HCT116 (cell line): ENCODE results near the gene CACNA1S. TPM values are rescaled to one million over a fixed set of nuclear protein-coding genes. Genes with fewer than 3 reads are reported as not detected.

Experiments
- ATAC-seq: fragments of 200-7000 bp; cut with Tn5 transposase; 2 replicates; pipeline ENCODE4 v1.9.1; 2020; ENCODE audit warnings: mild to moderate bottlenecking, moderate library complexity
- BruUV-seq: library from RNA; stranded (reverse); fragments of 400-500 nt; replicated peaks from 2 replicates; lab custom pipeline; 2021; lab: Mats Ljungman, UMichigan
- CTCF ChIA-PET: fragments of 300-600 bp; sonication (Branson Sonifier 250); formaldehyde crosslinking; loops from one replicate; lab custom pipeline; 2021; ENCODE audit warnings: antibody characterized with exemption; lab: Charles Lee
- POLR2A ChIA-PET: fragments of 300-600, 350-600 bp; sonication (Branson Sonifier 250); formaldehyde crosslinking; loops from one replicate; lab custom pipeline; 2021; ENCODE audit warnings: antibody characterized with exemption; lab: Charles Lee
- RAD21 ChIA-PET, 2 experiments: fragments of 300-600 bp; sonication (Branson Sonifier 250); formaldehyde crosslinking; loops; one replicate each; lab custom pipeline; 2023; ENCODE audit warnings: low total read pairs in 2 of 2; ENCODE audit not compliant: uncharacterized antibody in 2 of 2, unreplicated experiment in 2 of 2, low non-redundant PET in 1 of 2; lab: Charles Lee
- DNase-seq: peaks from one replicate; pipeline ENCODE4 v3.0.0-alpha.2; 2010; ENCODE audit warnings: low read depth, low spot score
- H2AFZ ChIP-seq: fragments of 200-600 bp; shearing (Covaris generic), sonication (generic); 2 replicates; pipeline ENCODE4 v1.6.1; 2017; ENCODE audit warnings: low read depth, mixed run types, mixed read lengths, antibody characterized with exemption, low read length; ENCODE audit not compliant: poor library complexity, severe bottlenecking
- H3K27ac ChIP-seq: 2 replicates; pipeline ENCODE4 v1.5.1; 2012; ENCODE audit warnings: low read depth, low read length
- H3K27me3 ChIP-seq: fragments of 200-600 bp; sonication (generic); 2 replicates; pipeline ENCODE4 v1.6.1; 2016; ENCODE audit warnings: mixed run types, low read length, mixed read lengths; ENCODE audit not compliant: insufficient read depth
- H3K36me3 ChIP-seq, 2 experiments: fragments of 200-500 bp in 1 of 2; fragments of 200-600 bp in 1 of 2; sonication (Bioruptor generic) in 1 of 2; sonication (generic) in 1 of 2; 2 replicates each; pipeline versions ENCODE4 v1.5.1 to v1.6.1; 2014 to 2016; ENCODE audit warnings: low read length in 2 of 2, inconsistent platforms in 1 of 2, mixed read lengths in 1 of 2, mixed run types in 1 of 2; ENCODE audit not compliant: insufficient read depth in 2 of 2, control insufficient read depth in 1 of 2
- H3K4me1 ChIP-seq, 2 experiments: fragments of 200-600 bp in 1 of 2; sonication (generic) in 1 of 2; 2 replicates each; pipeline versions ENCODE4 v1.5.1 to v1.6.1; 2012 to 2017; ENCODE audit warnings: low read length in 2 of 2, inconsistent platforms in 1 of 2, mild to moderate bottlenecking in 1 of 2, mixed read lengths in 1 of 2, mixed run types in 1 of 2, moderate library complexity in 1 of 2; ENCODE audit not compliant: insufficient read depth in 2 of 2, control insufficient read depth in 1 of 2
- H3K4me2 ChIP-seq: fragments of 200-600 bp; sonication (generic); 2 replicates; pipeline ENCODE4 v1.6.1; 2017; ENCODE audit warnings: mixed run types, low read length, mixed read lengths
- H3K4me3 ChIP-seq, 2 experiments: fragments of 200-600 bp in 1 of 2; sonication (generic) in 1 of 2; replicated peaks in 1 of 2; 2 replicates each; pipeline ENCODE4 v1.5.1; 2011 to 2016; ENCODE audit warnings: low read length in 2 of 2, control low read depth in 1 of 2, low read depth in 1 of 2, mild to moderate bottlenecking in 1 of 2, mixed read lengths in 1 of 2, mixed run types in 1 of 2
- H3K79me2 ChIP-seq: fragments of 200-600 bp; sonication (generic); 2 replicates; pipeline ENCODE4 v1.6.1; 2017; ENCODE audit warnings: mild to moderate bottlenecking, mixed run types, low read length, moderate library complexity, mixed read lengths; ENCODE audit not compliant: insufficient read depth
- H3K9ac ChIP-seq: fragments of 200-600 bp; sonication (generic); 2 replicates; pipeline ENCODE4 v1.6.1; 2016; ENCODE audit warnings: low read length, mixed read lengths
- H3K9me2 ChIP-seq: fragments of 200-600 bp; sonication (generic), shearing (Covaris generic); 2 replicates; pipeline ENCODE4 v1.6.1; 2017; ENCODE audit warnings: mixed run types, mild to moderate bottlenecking, moderate library complexity; ENCODE audit not compliant: insufficient read depth
- H3K9me3 ChIP-seq, 2 experiments: fragments of 200-500 bp in 1 of 2; fragments of 200-600 bp in 1 of 2; sonication (Bioruptor generic) in 1 of 2; sonication (generic) in 1 of 2; 2 replicates each; pipeline ENCODE4 v1.6.1; 2014 to 2017; ENCODE audit warnings: low read length in 2 of 2, mixed read lengths in 2 of 2, inconsistent platforms in 1 of 2, low read depth in 1 of 2, mild to moderate bottlenecking in 1 of 2, mixed run types in 1 of 2, moderate library complexity in 1 of 2; ENCODE audit not compliant: control insufficient read depth in 1 of 2, insufficient read depth in 1 of 2
- H4K20me1 ChIP-seq: fragments of 200-600 bp; sonication (generic), shearing (Covaris generic); 2 replicates; pipeline ENCODE4 v1.6.1; 2017; ENCODE audit warnings: mixed run types, mild to moderate bottlenecking, moderate library complexity; ENCODE audit not compliant: insufficient read depth
- CBX3 ChIP-seq: IDR thresholded peaks from 2 replicates; pipeline ENCODE4 v1.6.1; 2012; ENCODE audit warnings: low read depth
- EGR1 ChIP-seq: IDR thresholded peaks from 2 replicates; pipeline ENCODE4 v1.6.1; 2012; ENCODE audit warnings: low read depth
- ELF1 ChIP-seq: IDR thresholded peaks from 2 replicates; pipeline ENCODE4 v1.6.1; 2012; ENCODE audit warnings: low read depth, borderline replicate concordance
- EZH2phosphoT487 ChIP-seq: fragments of 200-600 bp; IDR thresholded peaks from 2 replicates; pipeline ENCODE4 v1.6.1; 2018; ENCODE audit warnings: antibody characterized with exemption, borderline replicate concordance
- FOSL1 ChIP-seq: IDR thresholded peaks from 2 replicates; pipeline ENCODE4 v1.6.1; 2012; ENCODE audit warnings: low read depth
- MAX ChIP-seq: IDR thresholded peaks from 2 replicates; pipeline ENCODE4 v1.6.1; 2012
- POLR2A ChIP-seq: IDR thresholded peaks from 2 replicates; pipeline ENCODE4 v1.7.0; 2011; ENCODE audit warnings: borderline replicate concordance; ENCODE audit not compliant: insufficient read depth, insufficient read length; ENCODE audit errors: extremely low read depth
- POLR2AphosphoS5 ChIP-seq: IDR thresholded peaks from 2 replicates; pipeline ENCODE4 v1.6.1; 2011; ENCODE audit warnings: mild to moderate bottlenecking, low read depth, low read length, moderate library complexity
- REST ChIP-seq: IDR thresholded peaks from 2 replicates; pipeline ENCODE4 v1.6.1; 2012; ENCODE audit warnings: low read depth
- TCF7L2 ChIP-seq: IDR thresholded peaks from 2 replicates; pipeline ENCODE4 v1.7.0; 2011; ENCODE audit warnings: borderline replicate concordance, inconsistent platforms; ENCODE audit not compliant: insufficient read depth, insufficient read length; ENCODE audit errors: extremely low read depth
- YY1 ChIP-seq: IDR thresholded peaks from 2 replicates; pipeline ENCODE4 v1.6.1; 2011; ENCODE audit warnings: low read length, low read depth, moderate library complexity, mild to moderate bottlenecking; ENCODE audit not compliant: insufficient replicate concordance; ENCODE audit errors: extremely low read depth
- ZFX ChIP-seq: fragments of 450-650 bp; IDR thresholded peaks from 2 replicates; pipeline ENCODE4 v1.6.1; 2017
- ZNF274 ChIP-seq: fragments of 200-500 bp; sonication (Bioruptor generic); IDR thresholded peaks from 2 replicates; pipeline ENCODE4 v1.6.1; 2014; ENCODE audit warnings: mild to moderate bottlenecking, low read depth, low read length, inconsistent platforms
- intact Hi-C: fragments of 100-400 bp; cut with micrococcal nuclease; formaldehyde crosslinking; loops from 2 replicates; pipeline ENCODE4 v1.10.0; 2022
- total RNA-seq: library from RNA; stranded (reverse); gene quantifications from one replicate; pipeline ENCODE4 v1.2.1, GENCODE V29; 2021; ENCODE audit not compliant: unreplicated experiment

The CACNA1S gene
- total RNA-seq, 1 experiment from 2014 or later, result not detected

DNA sequence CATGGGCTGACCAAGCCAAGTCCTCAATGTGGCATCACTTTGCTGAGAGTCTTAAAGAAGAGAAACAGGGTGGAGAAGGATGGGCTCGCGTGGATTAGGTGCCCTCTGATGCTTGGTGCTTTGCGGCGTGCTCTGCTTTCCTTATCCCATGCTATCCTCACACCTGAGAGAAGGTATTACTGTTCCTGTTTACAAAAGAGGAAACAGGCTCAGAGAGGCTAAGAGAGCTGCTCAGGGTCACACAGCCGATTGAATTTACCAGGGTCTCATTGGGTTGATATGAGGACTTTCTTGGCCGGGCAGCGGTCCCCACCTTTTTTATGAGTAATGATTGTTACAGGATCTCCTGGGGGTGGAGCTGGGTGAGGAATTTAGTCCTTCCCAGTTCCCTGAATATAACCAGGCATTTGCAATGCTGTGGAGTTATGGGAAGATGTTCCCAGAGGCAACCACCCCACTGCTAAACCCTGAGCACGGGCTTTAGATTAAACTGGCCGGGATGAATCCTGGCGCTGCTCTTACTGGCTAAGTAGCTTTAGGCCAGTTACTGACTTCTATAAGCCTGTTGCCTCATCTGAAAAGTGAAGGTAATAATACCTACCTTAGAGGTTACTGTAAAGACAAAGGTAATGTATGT, 10.2 kb upstream of the CACNA1S start:
- intact Hi-C loops, result no loop called here
- Histone ChIP-seq H4K20me1 (no peaks in the 10 kb centered on the region), H2AFZ (no peak overlapping the region), H3K27ac (no peak overlapping the region), H3K9me3 (no peaks in the 10 kb centered on the region), H3K4me3 (no peak overlapping the region), H3K4me1 (peaks cover 9 to 22% of the 10 kb centered on the region in 2 experiments), H3K27me3 (peaks cover 21% of the 10 kb centered on the region; the same call in 1 of the 2 replicates), H3K9me2 (no peaks in the 10 kb centered on the region), H3K4me2 (no peak overlapping the region), H3K9ac (no peak overlapping the region), H3K36me3 (no peaks in the 10 kb centered on the region), H3K79me2 (no peaks in the 10 kb centered on the region)
- ChIA-PET RAD21 (no interaction called here), CTCF (interaction anchor here (1.4 kb wide), 1 partner anchor 151 kb away, joined by 4 read pairs; no protein-coding TSS in a partner anchor), POLR2A (interaction anchor here (0.7 kb wide), 1 partner anchor 9 kb away, joined by 3 read pairs; no protein-coding TSS in a partner anchor)
- TF ChIP-seq CBX3, result no peak
- TF ChIP-seq ELF1, result no peak
- no peak for TF ChIP-seq ZNF274
- TF ChIP-seq ZFX, result no peak
- no peak for TF ChIP-seq REST
- TF ChIP-seq FOSL1, result no peak
- no peak for TF ChIP-seq EZH2phosphoT487
- no peak for TF ChIP-seq POLR2A
- no peak for TF ChIP-seq MAX
- no peak for TF ChIP-seq YY1
- no peak for TF ChIP-seq TCF7L2
- TF ChIP-seq POLR2AphosphoS5, result no peak
- TF ChIP-seq EGR1, result no peak
- no peak for DNase-seq
- no TSS peak for BruUV-seq
- no peak for ATAC-seq
